ENCODE measurements around the gene NR2F2. TPM values are rescaled to one million over a fixed set of nuclear protein-coding genes. Genes with fewer than 3 reads are reported as not detected.

Gene NR2F2
- total RNA-seq, 4 donors from 2014 or later = 42.7 to 131 (median 83.6) TPM

DNA sequence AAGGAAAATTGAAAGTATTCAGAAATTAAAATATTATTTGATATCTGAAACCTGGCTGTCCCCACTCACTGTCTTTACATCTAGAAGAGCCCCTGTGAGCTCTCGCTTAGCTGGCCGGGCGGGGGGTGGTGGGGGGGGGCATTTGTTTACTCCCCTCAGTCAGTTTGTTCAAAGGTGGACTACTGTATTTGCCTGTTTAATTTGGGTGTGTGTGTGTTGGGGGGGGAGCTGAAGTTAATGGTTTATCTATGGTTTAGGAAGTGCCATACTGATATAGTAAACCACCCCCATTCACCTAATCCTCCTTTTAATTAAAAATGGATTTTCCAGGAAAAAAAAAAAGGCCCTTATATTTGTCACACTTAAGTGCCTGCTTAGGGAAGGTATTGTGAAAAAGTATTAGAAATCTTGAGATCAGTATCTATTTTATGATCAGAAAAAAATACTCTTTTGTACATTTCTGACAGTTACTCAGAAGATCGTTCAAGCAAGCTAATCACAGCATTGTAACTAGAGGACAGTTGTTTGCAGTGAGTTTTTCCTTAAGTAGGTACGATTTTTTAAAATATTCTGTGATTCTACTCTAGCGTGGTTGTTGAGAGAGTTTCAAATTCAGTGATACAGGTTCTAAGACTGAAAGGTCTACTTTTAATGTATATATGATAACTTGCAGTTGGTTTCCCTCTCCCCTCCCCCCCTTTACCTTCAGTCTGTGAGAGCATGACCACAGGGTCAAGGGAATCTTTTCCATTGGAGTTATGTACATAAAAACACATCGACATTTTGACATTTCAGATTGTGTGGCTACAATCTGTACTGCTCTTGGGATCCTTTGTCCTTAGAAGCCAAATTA is 8.5 kb downstream of the NR2F2 start:
- Histone ChIP-seq H3K4me3 (peak overlapping the region; percentile 77 to 84 (median 80)), H3K4me1 (peaks cover 0 to 37% (median 30%) of the 10 kb centered on the region in 4 donors), H3K27ac (replicated peaks in 1 of 4) (peak overlapping the region; percentile 94 to 97 (median 94)), H3K36me3 (peaks cover 8 to 26% (median 17%) of the 10 kb centered on the region in 4 donors), H3K27me3 (no peaks in the 10 kb centered on the region), H3K9me3 (no peaks in the 10 kb centered on the region)
- intact Hi-C loops (cut with DNase I) = no loop called here
- 3% methylated on average over 7 of the region's 7 CpGs for WGBS
- TF ChIP-seq, protein P1, sequence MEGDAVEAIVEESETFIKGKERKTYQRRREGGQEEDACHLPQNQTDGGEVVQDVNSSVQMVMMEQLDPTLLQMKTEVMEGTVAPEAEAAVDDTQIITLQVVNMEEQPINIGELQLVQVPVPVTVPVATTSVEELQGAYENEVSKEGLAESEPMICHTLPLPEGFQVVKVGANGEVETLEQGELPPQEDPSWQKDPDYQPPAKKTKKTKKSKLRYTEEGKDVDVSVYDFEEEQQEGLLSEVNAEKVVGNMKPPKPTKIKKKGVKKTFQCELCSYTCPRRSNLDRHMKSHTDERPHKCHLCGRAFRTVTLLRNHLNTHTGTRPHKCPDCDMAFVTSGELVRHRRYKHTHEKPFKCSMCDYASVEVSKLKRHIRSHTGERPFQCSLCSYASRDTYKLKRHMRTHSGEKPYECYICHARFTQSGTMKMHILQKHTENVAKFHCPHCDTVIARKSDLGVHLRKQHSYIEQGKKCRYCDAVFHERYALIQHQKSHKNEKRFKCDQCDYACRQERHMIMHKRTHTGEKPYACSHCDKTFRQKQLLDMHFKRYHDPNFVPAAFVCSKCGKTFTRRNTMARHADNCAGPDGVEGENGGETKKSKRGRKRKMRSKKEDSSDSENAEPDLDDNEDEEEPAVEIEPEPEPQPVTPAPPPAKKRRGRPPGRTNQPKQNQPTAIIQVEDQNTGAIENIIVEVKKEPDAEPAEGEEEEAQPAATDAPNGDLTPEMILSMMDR (IDR thresholded peaks at IDR 0.05) = no peak
- TF ChIP-seq EP300 (IDR thresholded peaks at IDR 0.05) (no peak), POLR2A (IDR thresholded peaks at IDR 0.05; ENCODE audit: low read depth) (no peak), POLR2AphosphoS5 (IDR thresholded peaks at IDR 0.05) (no peak)
- DNase-seq (ENCODE audit: extremely low spot score) = peak; percentile 90

DNA sequence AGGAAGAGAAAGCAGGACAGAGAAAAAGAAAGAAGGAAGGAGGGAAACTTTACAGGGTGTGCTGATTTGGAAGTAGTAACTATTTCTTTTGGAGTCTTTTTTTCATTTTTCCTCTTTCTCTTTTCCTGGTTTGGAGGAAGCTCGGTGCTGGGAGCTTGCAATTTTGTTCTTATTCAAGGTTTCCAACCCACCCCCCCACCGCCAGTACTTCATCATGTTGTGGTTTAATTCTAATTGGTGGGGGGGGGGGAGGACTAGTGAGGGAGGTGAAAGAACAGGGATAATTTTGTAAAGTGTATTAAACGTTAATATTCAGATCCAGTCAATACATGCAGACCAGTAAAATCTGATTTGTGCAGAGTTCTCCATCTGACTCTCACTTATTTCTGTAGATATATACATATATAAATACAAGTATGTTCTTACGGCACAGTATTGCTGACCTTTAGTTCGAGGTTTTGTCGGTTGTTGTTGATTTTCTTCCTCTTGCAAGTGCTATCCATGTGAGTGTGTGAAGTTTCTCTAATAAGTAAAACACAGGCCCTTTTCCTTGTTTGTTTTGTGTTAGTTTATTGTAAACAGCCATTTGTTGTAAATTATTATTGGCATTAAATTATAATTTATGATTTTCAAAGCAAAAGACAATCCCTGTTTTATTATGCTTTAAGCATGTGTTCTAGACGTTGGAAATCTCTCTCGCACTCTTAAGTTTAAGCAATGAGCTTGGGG is 9.3 kb downstream of the NR2F2 start:
- no peaks in the 10 kb centered on the region for H3K9me3 ChIP-seq
- H3K36me3 ChIP-seq = peaks cover under 1 to 18% (median 9%) of the 10 kb centered on the region in 4 donors
- TF ChIP-seq EP300 (IDR thresholded peaks at IDR 0.05) = no peak
- TF ChIP-seq POLR2AphosphoS5 (IDR thresholded peaks at IDR 0.05) = no peak
- TF ChIP-seq, protein P1 (IDR thresholded peaks at IDR 0.05) = no peak
- no peak for TF ChIP-seq POLR2A (IDR thresholded peaks at IDR 0.05; ENCODE audit: low read depth)
- intact Hi-C loops (cut with DNase I) = no loop called here
- peak; percentile 64 for DNase-seq (ENCODE audit: extremely low spot score)
- peaks cover 5 to 42% (median 35%) of the 10 kb centered on the region in 4 donors for H3K4me1 ChIP-seq
- H3K4me3 ChIP-seq = peak overlapping the region; percentile 77 to 84 (median 80)
- H3K27me3 ChIP-seq = no peaks in the 10 kb centered on the region
- H3K27ac ChIP-seq (replicated peaks in 1 of 4) = peak overlapping the region; percentile 94 to 97 (median 94)
- 5% methylated on average over 8 of the region's 8 CpGs for WGBS

DNA sequence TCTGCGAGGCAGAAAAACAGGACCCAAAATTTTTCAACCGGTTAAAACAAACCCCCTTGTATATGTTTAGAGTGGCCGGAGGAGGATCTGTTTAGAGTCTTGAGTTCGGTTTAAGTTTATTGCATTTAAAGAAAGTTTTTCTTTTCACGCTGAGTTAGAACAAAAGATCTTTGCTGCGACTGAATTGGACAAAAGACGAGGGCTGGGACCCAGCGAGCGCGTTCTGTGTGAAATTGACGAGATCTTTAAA is 9.8 kb downstream of the NR2F2 start:
- intact Hi-C loops (cut with DNase I) = no loop called here
- Histone ChIP-seq H3K27ac (replicated peaks in 1 of 4) (peak overlapping the region; percentile 94 to 97 (median 94)), H3K4me3 (peak overlapping the region; percentile 77 to 84 (median 80)), H3K36me3 (peaks cover 0 to 13% (median 7%) of the 10 kb centered on the region in 4 donors), H3K9me3 (no peaks in the 10 kb centered on the region), H3K27me3 (no peaks in the 10 kb centered on the region), H3K4me1 (peaks cover 9 to 46% (median 39%) of the 10 kb centered on the region in 4 donors)
- no peak for DNase-seq (ENCODE audit: extremely low spot score)
- TF ChIP-seq, protein P1 (IDR thresholded peaks at IDR 0.05) = no peak
- TF ChIP-seq POLR2AphosphoS5 (IDR thresholded peaks at IDR 0.05) (no peak), EP300 (IDR thresholded peaks at IDR 0.05) (no peak), POLR2A (IDR thresholded peaks at IDR 0.05; ENCODE audit: low read depth) (no peak)
- WGBS = 4% methylated on average over 11 of the region's 11 CpGs

DNA sequence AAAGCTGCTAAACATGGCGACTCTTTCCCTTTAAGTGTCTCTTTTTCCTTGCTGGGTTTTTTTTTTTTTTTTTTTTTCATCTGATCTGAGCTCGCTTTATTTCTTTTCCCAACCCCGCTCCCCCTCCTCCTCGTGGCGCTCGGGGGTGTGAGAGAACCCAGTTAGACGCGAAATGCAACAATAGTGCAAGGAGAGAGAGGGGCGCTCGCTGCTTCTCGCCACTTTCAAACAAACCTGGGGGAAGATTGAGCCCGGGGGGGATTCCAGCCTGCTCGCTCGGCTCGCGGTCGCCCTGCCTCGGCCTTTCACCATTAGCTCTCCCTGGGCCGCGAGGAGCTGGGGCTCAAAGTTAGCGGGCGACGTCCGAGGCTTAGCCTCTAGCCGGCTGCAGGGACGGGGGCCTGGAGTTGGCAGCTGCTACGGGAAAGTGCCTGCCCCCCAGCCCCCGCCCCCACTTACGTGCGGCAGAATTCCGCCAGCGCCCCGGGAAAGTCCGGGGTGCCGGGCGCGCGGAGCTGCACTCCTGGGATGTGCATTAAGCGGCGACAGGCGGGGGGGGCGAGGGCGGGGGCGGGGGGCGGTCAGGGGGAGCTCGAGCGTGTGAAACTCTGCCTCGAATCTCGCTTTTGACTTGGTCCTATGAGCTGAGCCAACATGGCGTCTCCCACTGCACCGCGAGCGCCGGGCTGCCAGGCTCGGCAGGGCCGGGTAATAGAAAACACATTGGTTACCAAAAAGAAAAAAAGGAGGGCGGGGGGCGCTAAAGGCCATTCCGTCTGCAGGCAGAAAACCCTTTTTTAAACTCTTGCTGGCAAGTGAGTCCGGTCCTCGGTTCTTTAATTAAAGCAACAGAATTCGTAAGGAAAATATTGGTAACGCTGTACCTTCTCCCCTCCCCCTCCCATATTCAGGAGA is 10.4 kb downstream of the NR2F2 start:
- Histone ChIP-seq H3K27me3 (no peaks in the 10 kb centered on the region), H3K4me1 (peaks cover 9 to 47% (median 42%) of the 10 kb centered on the region in 4 donors), H3K4me3 (peak overlapping the region; percentile 77 to 84 (median 80)), H3K9me3 (no peaks in the 10 kb centered on the region), H3K27ac (replicated peaks in 1 of 4) (peak overlapping the region; percentile 94 to 97 (median 94)), H3K36me3 (peaks cover 0 to 7% (median 2%) of the 10 kb centered on the region in 4 donors)
- intact Hi-C loops (cut with DNase I) = no loop called here
- TF ChIP-seq, protein P1 (IDR thresholded peaks at IDR 0.05) = no peak
- no peak for TF ChIP-seq POLR2A (IDR thresholded peaks at IDR 0.05; ENCODE audit: low read depth)
- peak; percentile 18 to 27 for TF ChIP-seq POLR2AphosphoS5 (IDR thresholded peaks at IDR 0.05)
- TF ChIP-seq EP300 (IDR thresholded peaks at IDR 0.05) = no peak
- DNase-seq (ENCODE audit: extremely low spot score) = peak; percentile 89
- 2% methylated on average over 32 of the region's 63 CpGs for WGBS

Data from esophagus muscularis mucosa (tissue), 4 donors.